ENCODE measurements around the gene LRRC4.

LRRC4 gene

DNA sequence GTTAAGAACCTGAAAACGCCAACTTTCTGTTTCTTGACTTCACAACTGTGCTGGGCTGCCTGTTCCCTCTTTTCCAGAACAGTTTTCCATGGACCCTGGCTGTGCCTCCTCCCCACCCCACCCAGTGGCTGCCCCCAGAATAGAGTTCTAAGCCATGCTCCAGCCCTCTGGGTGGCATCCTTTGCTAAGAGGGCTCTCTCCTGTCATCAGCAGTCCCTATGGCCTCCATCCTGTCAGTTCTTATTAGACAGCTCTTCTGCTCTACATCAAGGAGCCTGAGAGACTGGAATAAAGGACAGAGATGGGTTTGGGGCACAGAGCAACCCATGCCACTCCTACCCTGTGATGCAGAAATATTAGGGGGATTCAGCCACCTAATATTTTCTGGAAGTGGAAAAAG lies 13.9 kb upstream of the LRRC4 start:
- Histone ChIP-seq H3K27ac (ENCODE audit: insufficient read depth, low read length, poor library complexity, severe bottlenecking) (no peak overlapping the region), H3K4me1 (ENCODE audit: control insufficient read depth, insufficient read depth, low read length, poor library complexity, severe bottlenecking) (no peaks in the 10 kb centered on the region), H3K27me3 (replicated peaks; ENCODE audit: control insufficient read depth, insufficient read depth, low read length, poor library complexity, severe bottlenecking) (no peaks in the 10 kb centered on the region), H3K4me3 (ENCODE audit: insufficient read depth, low read depth, low read length, poor library complexity, severe bottlenecking) (no peak overlapping the region), H3K36me3 (ENCODE audit: control insufficient read depth, insufficient read depth, low read length) (peaks cover 3% of the 10 kb centered on the region), H3K9me3 (ENCODE audit: control insufficient read depth, low read length) (no peaks in the 10 kb centered on the region)
- DNase-seq = no peak

DNA sequence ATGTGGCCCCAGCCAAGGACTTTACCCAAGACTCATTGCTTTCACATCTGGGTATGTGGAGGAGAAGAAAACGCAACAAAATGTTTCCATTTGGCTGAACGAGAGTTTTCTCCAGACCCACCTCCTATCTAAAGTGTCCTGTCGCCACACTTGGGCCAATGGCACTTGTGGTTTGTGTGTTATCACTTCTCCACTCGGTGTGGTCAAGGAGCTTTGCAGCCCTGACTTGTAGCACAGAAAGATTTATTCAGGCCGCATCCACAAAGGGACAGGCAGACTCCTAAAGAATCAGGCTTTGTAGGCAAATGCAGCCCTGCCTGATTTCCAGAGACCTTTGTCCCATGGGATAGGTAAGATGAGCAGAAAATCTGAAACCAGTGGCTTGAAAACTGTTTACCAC lies 12.8 kb upstream of the LRRC4 start:
- no peaks in the 10 kb centered on the region for H3K9me3 ChIP-seq (ENCODE audit: control insufficient read depth, low read length)
- no peak for DNase-seq
- no peaks in the 10 kb centered on the region for H3K36me3 ChIP-seq (ENCODE audit: control insufficient read depth, insufficient read depth, low read length)
- H3K4me3 ChIP-seq (ENCODE audit: insufficient read depth, low read depth, low read length, poor library complexity, severe bottlenecking) = no peak overlapping the region
- H3K27ac ChIP-seq (ENCODE audit: insufficient read depth, low read length, poor library complexity, severe bottlenecking) = no peak overlapping the region
- H3K4me1 ChIP-seq (ENCODE audit: control insufficient read depth, insufficient read depth, low read length, poor library complexity, severe bottlenecking) = no peaks in the 10 kb centered on the region
- no peaks in the 10 kb centered on the region for H3K27me3 ChIP-seq (replicated peaks; ENCODE audit: control insufficient read depth, insufficient read depth, low read length, poor library complexity, severe bottlenecking)

GRCh38 chr7:128042012-128042411 lies 10.8 kb upstream of the LRRC4 start:
- Histone ChIP-seq H3K4me3 (ENCODE audit: insufficient read depth, low read depth, low read length, poor library complexity, severe bottlenecking) (no peak overlapping the region), H3K9me3 (ENCODE audit: control insufficient read depth, low read length) (no peaks in the 10 kb centered on the region), H3K27ac (ENCODE audit: insufficient read depth, low read length, poor library complexity, severe bottlenecking) (no peak overlapping the region), H3K27me3 (replicated peaks; ENCODE audit: control insufficient read depth, insufficient read depth, low read length, poor library complexity, severe bottlenecking) (no peaks in the 10 kb centered on the region), H3K4me1 (ENCODE audit: control insufficient read depth, insufficient read depth, low read length, poor library complexity, severe bottlenecking) (no peaks in the 10 kb centered on the region), H3K36me3 (ENCODE audit: control insufficient read depth, insufficient read depth, low read length) (no peaks in the 10 kb centered on the region)
- DNase-seq = no peak

GRCh38 chr7:128041203-128041602 lies 10.0 kb upstream of the LRRC4 start:
- Histone ChIP-seq H3K4me1 (ENCODE audit: control insufficient read depth, insufficient read depth, low read length, poor library complexity, severe bottlenecking) (no peaks in the 10 kb centered on the region), H3K36me3 (ENCODE audit: control insufficient read depth, insufficient read depth, low read length) (no peaks in the 10 kb centered on the region), H3K9me3 (ENCODE audit: control insufficient read depth, low read length) (no peaks in the 10 kb centered on the region), H3K27ac (ENCODE audit: insufficient read depth, low read length, poor library complexity, severe bottlenecking) (no peak overlapping the region), H3K27me3 (replicated peaks; ENCODE audit: control insufficient read depth, insufficient read depth, low read length, poor library complexity, severe bottlenecking) (no peaks in the 10 kb centered on the region), H3K4me3 (ENCODE audit: insufficient read depth, low read depth, low read length, poor library complexity, severe bottlenecking) (no peak overlapping the region)
- no peak for DNase-seq

GRCh38 chr7:128040205-128040604 lies 9.0 kb upstream of the LRRC4 start:
- Histone ChIP-seq H3K4me3 (ENCODE audit: insufficient read depth, low read depth, low read length, poor library complexity, severe bottlenecking) (no peak overlapping the region), H3K27ac (ENCODE audit: insufficient read depth, low read length, poor library complexity, severe bottlenecking) (no peak overlapping the region), H3K4me1 (ENCODE audit: control insufficient read depth, insufficient read depth, low read length, poor library complexity, severe bottlenecking) (no peaks in the 10 kb centered on the region), H3K9me3 (ENCODE audit: control insufficient read depth, low read length) (no peaks in the 10 kb centered on the region), H3K36me3 (ENCODE audit: control insufficient read depth, insufficient read depth, low read length) (no peaks in the 10 kb centered on the region), H3K27me3 (replicated peaks; ENCODE audit: control insufficient read depth, insufficient read depth, low read length, poor library complexity, severe bottlenecking) (no peaks in the 10 kb centered on the region)
- no peak for DNase-seq

GRCh38 chr7:128039544-128039953 lies 8.3 kb upstream of the LRRC4 start:
- Histone ChIP-seq H3K4me1 (ENCODE audit: control insufficient read depth, insufficient read depth, low read length, poor library complexity, severe bottlenecking) (no peaks in the 10 kb centered on the region), H3K27me3 (replicated peaks; ENCODE audit: control insufficient read depth, insufficient read depth, low read length, poor library complexity, severe bottlenecking) (no peaks in the 10 kb centered on the region), H3K4me3 (ENCODE audit: insufficient read depth, low read depth, low read length, poor library complexity, severe bottlenecking) (no peak overlapping the region), H3K36me3 (ENCODE audit: control insufficient read depth, insufficient read depth, low read length) (no peaks in the 10 kb centered on the region), H3K9me3 (ENCODE audit: control insufficient read depth, low read length) (no peaks in the 10 kb centered on the region), H3K27ac (ENCODE audit: insufficient read depth, low read length, poor library complexity, severe bottlenecking) (no peak overlapping the region)
- DNase-seq = no peak

DNA sequence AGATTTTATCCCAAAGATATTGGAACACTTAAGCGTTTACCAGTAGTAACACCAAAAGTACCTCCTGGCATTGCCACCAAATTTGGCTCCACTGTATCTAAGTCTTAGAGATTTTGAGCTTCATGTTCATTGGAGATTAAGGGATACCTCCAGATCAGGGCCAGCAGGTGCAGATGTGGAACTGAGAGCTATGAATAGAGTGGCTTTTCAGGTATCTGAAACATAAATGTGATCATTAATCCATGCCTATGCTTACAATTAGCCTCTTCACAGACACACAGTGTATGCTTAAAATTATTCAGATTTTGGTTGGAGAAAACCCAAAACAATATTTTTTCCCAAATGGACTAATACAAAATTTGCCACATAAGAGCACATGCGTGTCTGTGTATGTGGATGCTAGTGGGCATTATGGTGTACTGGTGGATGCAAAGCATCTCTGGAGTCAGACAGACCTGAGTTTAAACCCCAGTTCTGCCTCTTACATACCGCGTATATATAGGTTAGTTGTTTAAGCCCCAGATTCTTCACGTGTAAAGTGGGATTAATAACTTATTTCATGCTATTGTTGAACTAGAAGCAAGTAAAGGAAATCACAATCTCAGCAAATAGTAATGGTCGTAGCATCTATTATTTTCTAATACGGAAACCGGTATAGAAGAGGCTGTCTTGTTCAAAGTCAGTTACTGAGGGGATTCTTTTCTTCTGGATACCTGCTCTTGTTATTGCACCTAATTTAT lies 6.8 kb upstream of the LRRC4 start:
- H3K36me3 ChIP-seq (ENCODE audit: control insufficient read depth, insufficient read depth, low read length) = no peaks in the 10 kb centered on the region
- DNase-seq = no peak
- no peaks in the 10 kb centered on the region for H3K4me1 ChIP-seq (ENCODE audit: control insufficient read depth, insufficient read depth, low read length, poor library complexity, severe bottlenecking)
- H3K4me3 ChIP-seq (ENCODE audit: insufficient read depth, low read depth, low read length, poor library complexity, severe bottlenecking) = no peak overlapping the region
- no peaks in the 10 kb centered on the region for H3K9me3 ChIP-seq (ENCODE audit: control insufficient read depth, low read length)
- H3K27me3 ChIP-seq (replicated peaks; ENCODE audit: control insufficient read depth, insufficient read depth, low read length, poor library complexity, severe bottlenecking) = no peaks in the 10 kb centered on the region
- H3K27ac ChIP-seq (ENCODE audit: insufficient read depth, low read length, poor library complexity, severe bottlenecking) = no peak overlapping the region

DNA sequence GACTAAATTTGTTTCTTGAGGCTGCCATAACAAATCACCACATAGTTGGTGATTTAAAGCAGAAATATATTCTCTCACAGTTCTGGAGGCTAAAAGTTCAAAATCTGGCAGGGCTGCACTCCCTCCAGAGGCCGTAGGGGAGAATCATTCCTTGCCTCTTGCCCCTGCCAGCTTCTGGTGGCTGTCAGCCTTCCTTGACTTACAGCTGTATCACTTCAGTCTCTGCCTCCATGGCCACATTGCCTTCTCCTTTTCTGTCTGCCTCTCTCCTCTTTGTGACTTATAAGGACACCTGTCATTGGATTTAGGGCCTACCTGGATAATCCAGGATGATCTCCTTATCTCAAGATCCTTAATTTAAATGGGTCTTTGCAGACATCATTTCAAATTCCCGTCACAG lies 5.8 kb upstream of the LRRC4 start:
- DNase-seq = no peak

GRCh38 chr7:128036226-128036940 lies 5.1 kb upstream of the LRRC4 start:
- Histone ChIP-seq H3K27me3 (replicated peaks; ENCODE audit: control insufficient read depth, insufficient read depth, low read length, poor library complexity, severe bottlenecking) (no peaks in the 10 kb centered on the region), H3K27ac (ENCODE audit: insufficient read depth, low read length, poor library complexity, severe bottlenecking) (no peak overlapping the region), H3K4me1 (ENCODE audit: control insufficient read depth, insufficient read depth, low read length, poor library complexity, severe bottlenecking) (no peaks in the 10 kb centered on the region), H3K36me3 (ENCODE audit: control insufficient read depth, insufficient read depth, low read length) (no peaks in the 10 kb centered on the region), H3K9me3 (ENCODE audit: control insufficient read depth, low read length) (no peaks in the 10 kb centered on the region), H3K4me3 (ENCODE audit: insufficient read depth, low read depth, low read length, poor library complexity, severe bottlenecking) (no peak overlapping the region)
- no peak for DNase-seq

More for the DNA sequence above, 5.8 kb upstream of the LRRC4 start:
- Histone ChIP-seq H3K27ac (ENCODE audit: insufficient read depth, low read length, poor library complexity, severe bottlenecking) (no peak overlapping the region), H3K4me3 (ENCODE audit: insufficient read depth, low read depth, low read length, poor library complexity, severe bottlenecking) (no peak overlapping the region), H3K27me3 (replicated peaks; ENCODE audit: control insufficient read depth, insufficient read depth, low read length, poor library complexity, severe bottlenecking) (no peaks in the 10 kb centered on the region), H3K4me1 (ENCODE audit: control insufficient read depth, insufficient read depth, low read length, poor library complexity, severe bottlenecking) (no peaks in the 10 kb centered on the region), H3K36me3 (ENCODE audit: control insufficient read depth, insufficient read depth, low read length) (no peaks in the 10 kb centered on the region), H3K9me3 (ENCODE audit: control insufficient read depth, low read length) (no peaks in the 10 kb centered on the region)

GRCh38 chr7:128035712-128036111 lies 4.5 kb upstream of the LRRC4 start:
- no peaks in the 10 kb centered on the region for H3K27me3 ChIP-seq (replicated peaks; ENCODE audit: control insufficient read depth, insufficient read depth, low read length, poor library complexity, severe bottlenecking)
- no peaks in the 10 kb centered on the region for H3K4me1 ChIP-seq (ENCODE audit: control insufficient read depth, insufficient read depth, low read length, poor library complexity, severe bottlenecking)
- no peaks in the 10 kb centered on the region for H3K9me3 ChIP-seq (ENCODE audit: control insufficient read depth, low read length)
- DNase-seq = no peak
- no peak overlapping the region for H3K4me3 ChIP-seq (ENCODE audit: insufficient read depth, low read depth, low read length, poor library complexity, severe bottlenecking)
- no peak overlapping the region for H3K27ac ChIP-seq (ENCODE audit: insufficient read depth, low read length, poor library complexity, severe bottlenecking)
- no peaks in the 10 kb centered on the region for H3K36me3 ChIP-seq (ENCODE audit: control insufficient read depth, insufficient read depth, low read length)

Data from effector memory CD4-positive, alpha-beta T cell (primary cell).